ENCODE measurements around the gene COX4I1.

Gene COX4I1

GRCh38 chr16:85784813-85785212 is 14.7 kb upstream of the COX4I1 start:
- Histone ChIP-seq H3K9me3 (ENCODE audit: control insufficient read depth in 2 of 2, low read length in 2 of 2) (no peaks in the 10 kb centered on the region), H3K27me3 (ENCODE audit: control insufficient read depth in 1 of 2, insufficient read depth in 2 of 2, low read length in 2 of 2) (no peaks in the 10 kb centered on the region), H3K4me3 (ENCODE audit: low read length in 2 of 2) (no peak overlapping the region), H3K36me3 (ENCODE audit: control insufficient read depth in 2 of 2, insufficient read depth in 2 of 2, low read length in 2 of 2) (peaks cover 23 to 42% of the 10 kb centered on the region in 2 donors), H3K27ac (ENCODE audit: low read length) (no peak overlapping the region), H3K9ac (ENCODE audit: low read length in 2 of 2) (no peak overlapping the region), H3K4me1 (ENCODE audit: control insufficient read depth, insufficient read depth, low read length) (peaks cover 12% of the 10 kb centered on the region)

GRCh38 chr16:85785927-85786326 is 13.6 kb upstream of the COX4I1 start:
- H3K36me3 ChIP-seq (ENCODE audit: control insufficient read depth in 2 of 2, insufficient read depth in 2 of 2, low read length in 2 of 2) = peaks cover 17 to 32% of the 10 kb centered on the region in 2 donors

GRCh38 chr16:85788819-85789218 is 10.7 kb upstream of the COX4I1 start:
- Histone ChIP-seq H3K4me3 (ENCODE audit: low read length in 2 of 2) (no peak overlapping the region), H3K27me3 (ENCODE audit: control insufficient read depth in 1 of 2, insufficient read depth in 2 of 2, low read length in 2 of 2) (no peaks in the 10 kb centered on the region), H3K27ac (ENCODE audit: low read length) (no peak overlapping the region), H3K36me3 (ENCODE audit: control insufficient read depth in 2 of 2, insufficient read depth in 2 of 2, low read length in 2 of 2) (peaks cover 16 to 45% of the 10 kb centered on the region in 2 donors), H3K9ac (ENCODE audit: low read length in 2 of 2) (no peak overlapping the region), H3K4me1 (ENCODE audit: control insufficient read depth, insufficient read depth, low read length) (no peaks in the 10 kb centered on the region), H3K9me3 (ENCODE audit: control insufficient read depth in 2 of 2, low read length in 2 of 2) (no peaks in the 10 kb centered on the region)

More at GRCh38 chr16:85785927-85786326, 13.6 kb upstream of the COX4I1 start:
- Histone ChIP-seq H3K27ac (ENCODE audit: low read length) (no peak overlapping the region), H3K9me3 (ENCODE audit: control insufficient read depth in 2 of 2, low read length in 2 of 2) (no peaks in the 10 kb centered on the region), H3K4me3 (ENCODE audit: low read length in 2 of 2) (no peak overlapping the region), H3K9ac (ENCODE audit: low read length in 2 of 2) (no peak overlapping the region), H3K4me1 (ENCODE audit: control insufficient read depth, insufficient read depth, low read length) (peaks cover 12% of the 10 kb centered on the region), H3K27me3 (ENCODE audit: control insufficient read depth in 1 of 2, insufficient read depth in 2 of 2, low read length in 2 of 2) (no peaks in the 10 kb centered on the region)

GRCh38 chr16:85789773-85790172 is 9.7 kb upstream of the COX4I1 start:
- Histone ChIP-seq H3K27ac (ENCODE audit: low read length) (no peak overlapping the region), H3K4me1 (ENCODE audit: control insufficient read depth, insufficient read depth, low read length) (no peaks in the 10 kb centered on the region), H3K9ac (ENCODE audit: low read length in 2 of 2) (no peak overlapping the region), H3K4me3 (ENCODE audit: low read length in 2 of 2) (no peak overlapping the region), H3K9me3 (ENCODE audit: control insufficient read depth in 2 of 2, low read length in 2 of 2) (no peaks in the 10 kb centered on the region), H3K36me3 (ENCODE audit: control insufficient read depth in 2 of 2, insufficient read depth in 2 of 2, low read length in 2 of 2) (peaks cover 16 to 47% of the 10 kb centered on the region in 2 donors), H3K27me3 (ENCODE audit: control insufficient read depth in 1 of 2, insufficient read depth in 2 of 2, low read length in 2 of 2) (no peaks in the 10 kb centered on the region)

GRCh38 chr16:85793662-85794298 is 5.7 kb upstream of the COX4I1 start:
- Histone ChIP-seq H3K27ac (ENCODE audit: low read length) (no peak overlapping the region), H3K4me3 (ENCODE audit: low read length in 2 of 2) (no peak overlapping the region), H3K36me3 (ENCODE audit: control insufficient read depth in 2 of 2, insufficient read depth in 2 of 2, low read length in 2 of 2) (peaks cover 11 to 36% of the 10 kb centered on the region in 2 donors), H3K9me3 (ENCODE audit: control insufficient read depth in 2 of 2, low read length in 2 of 2) (no peaks in the 10 kb centered on the region), H3K4me1 (ENCODE audit: control insufficient read depth, insufficient read depth, low read length) (peaks cover 5% of the 10 kb centered on the region), H3K9ac (ENCODE audit: low read length in 2 of 2) (no peak overlapping the region), H3K27me3 (ENCODE audit: control insufficient read depth in 1 of 2, insufficient read depth in 2 of 2, low read length in 2 of 2) (no peaks in the 10 kb centered on the region)

- Histone ChIP-seq H3K9me3 (ENCODE audit: control insufficient read depth in 2 of 2, low read length in 2 of 2) (no peaks in the 10 kb centered on the region), H3K27me3 (ENCODE audit: control insufficient read depth in 1 of 2, insufficient read depth in 2 of 2, low read length in 2 of 2) (no peaks in the 10 kb centered on the region), H3K9ac (ENCODE audit: low read length in 2 of 2) (no peak overlapping the region), H3K4me1 (ENCODE audit: control insufficient read depth, insufficient read depth, low read length) (peaks cover 5% of the 10 kb centered on the region), H3K36me3 (ENCODE audit: control insufficient read depth in 2 of 2, insufficient read depth in 2 of 2, low read length in 2 of 2) (peaks cover 9 to 34% of the 10 kb centered on the region in 2 donors), H3K27ac (ENCODE audit: low read length) (no peak overlapping the region), H3K4me3 (ENCODE audit: low read length in 2 of 2) (no peak overlapping the region)
Observed at GRCh38 chr16:85794696-85795095, 4.8 kb upstream of the COX4I1 start.

- Histone ChIP-seq H3K27ac (ENCODE audit: low read length) (no peak overlapping the region), H3K9me3 (ENCODE audit: control insufficient read depth in 2 of 2, low read length in 2 of 2) (no peaks in the 10 kb centered on the region), H3K36me3 (ENCODE audit: control insufficient read depth in 2 of 2, insufficient read depth in 2 of 2, low read length in 2 of 2) (peaks cover 9 to 34% of the 10 kb centered on the region in 2 donors), H3K4me1 (ENCODE audit: control insufficient read depth, insufficient read depth, low read length) (peaks cover 16% of the 10 kb centered on the region), H3K4me3 (ENCODE audit: low read length in 2 of 2) (no peak overlapping the region), H3K9ac (ENCODE audit: low read length in 2 of 2) (no peak overlapping the region), H3K27me3 (ENCODE audit: control insufficient read depth in 1 of 2, insufficient read depth in 2 of 2, low read length in 2 of 2) (no peaks in the 10 kb centered on the region)
Observed at GRCh38 chr16:85796152-85796551, 3.3 kb upstream of the COX4I1 start.

- Histone ChIP-seq H3K9ac (ENCODE audit: low read length in 2 of 2) (no peak overlapping the region), H3K4me1 (ENCODE audit: control insufficient read depth, insufficient read depth, low read length) (peaks cover 20% of the 10 kb centered on the region), H3K4me3 (ENCODE audit: low read length in 2 of 2) (no peak overlapping the region), H3K27me3 (ENCODE audit: control insufficient read depth in 1 of 2, insufficient read depth in 2 of 2, low read length in 2 of 2) (no peaks in the 10 kb centered on the region), H3K36me3 (ENCODE audit: control insufficient read depth in 2 of 2, insufficient read depth in 2 of 2, low read length in 2 of 2) (peaks cover 11 to 34% of the 10 kb centered on the region in 2 donors), H3K9me3 (ENCODE audit: control insufficient read depth in 2 of 2, low read length in 2 of 2) (no peaks in the 10 kb centered on the region), H3K27ac (ENCODE audit: low read length) (no peak overlapping the region)
Observed at GRCh38 chr16:85796599-85796998, 2.9 kb upstream of the COX4I1 start.

- Histone ChIP-seq H3K4me1 (ENCODE audit: control insufficient read depth, insufficient read depth, low read length) (peaks cover 22% of the 10 kb centered on the region), H3K27me3 (ENCODE audit: control insufficient read depth in 1 of 2, insufficient read depth in 2 of 2, low read length in 2 of 2) (no peaks in the 10 kb centered on the region), H3K27ac (ENCODE audit: low read length) (no peak overlapping the region), H3K9me3 (ENCODE audit: control insufficient read depth in 2 of 2, low read length in 2 of 2) (no peaks in the 10 kb centered on the region), H3K4me3 (ENCODE audit: low read length in 2 of 2) (peak overlapping the region; percentile 70 to 98), H3K36me3 (ENCODE audit: control insufficient read depth in 2 of 2, insufficient read depth in 2 of 2, low read length in 2 of 2) (peaks cover 26 to 38% of the 10 kb centered on the region in 2 donors), H3K9ac (ENCODE audit: low read length in 2 of 2) (peak overlapping the region; percentile 87 to 92)
Observed at GRCh38 chr16:85798283-85798776, 1.2 kb upstream of the COX4I1 start.

- peak overlapping the region; percentile 70 to 98 for H3K4me3 ChIP-seq (ENCODE audit: low read length in 2 of 2)
- peaks cover 22% of the 10 kb centered on the region for H3K4me1 ChIP-seq (ENCODE audit: control insufficient read depth, insufficient read depth, low read length)
- H3K9ac ChIP-seq (ENCODE audit: low read length in 2 of 2) = peak overlapping the region; percentile 87 to 92
- peak overlapping the region; percentile 85 for H3K27ac ChIP-seq (ENCODE audit: low read length)
- H3K36me3 ChIP-seq (ENCODE audit: control insufficient read depth in 2 of 2, insufficient read depth in 2 of 2, low read length in 2 of 2) = peaks cover 32 to 42% of the 10 kb centered on the region in 2 donors
- no peaks in the 10 kb centered on the region for H3K9me3 ChIP-seq (ENCODE audit: control insufficient read depth in 2 of 2, low read length in 2 of 2)
- H3K27me3 ChIP-seq (ENCODE audit: control insufficient read depth in 1 of 2, insufficient read depth in 2 of 2, low read length in 2 of 2) = no peaks in the 10 kb centered on the region
Observed at GRCh38 chr16:85798901-85799496, 496 bp upstream of the COX4I1 start.

GRCh38 chr16:85800321-85800669 is 800 bp downstream of the COX4I1 start:
- peak overlapping the region; percentile 85 for H3K27ac ChIP-seq (ENCODE audit: low read length)
- H3K4me3 ChIP-seq (ENCODE audit: low read length in 2 of 2) = peak overlapping the region; percentile 84 to 98
- H3K9ac ChIP-seq (ENCODE audit: low read length in 2 of 2) = peak overlapping the region; percentile 91 to 92
- H3K27me3 ChIP-seq (ENCODE audit: control insufficient read depth in 1 of 2, insufficient read depth in 2 of 2, low read length in 2 of 2) = no peaks in the 10 kb centered on the region
- H3K36me3 ChIP-seq (ENCODE audit: control insufficient read depth in 2 of 2, insufficient read depth in 2 of 2, low read length in 2 of 2) = peaks cover 40 to 46% of the 10 kb centered on the region in 2 donors
- H3K9me3 ChIP-seq (ENCODE audit: control insufficient read depth in 2 of 2, low read length in 2 of 2) = no peaks in the 10 kb centered on the region
- peaks cover 22% of the 10 kb centered on the region for H3K4me1 ChIP-seq (ENCODE audit: control insufficient read depth, insufficient read depth, low read length)

Measured in stomach smooth muscle (tissue), 2 donors.